Measurements from ENCODE around the gene CYP4V2.

GRCh38 chr4:186148336-186148975 is 42.9 kb upstream of the CYP4V2 start:
- no peak for TF ChIP-seq CTCF (IDR thresholded peaks at IDR 0.05)
- no peak for TF ChIP-seq POLR2A (IDR thresholded peaks at IDR 0.05)

Data from heart left ventricle (tissue), 13 donors.